Measurements from ENCODE around the gene SH3PXD2A.

GRCh38 chr10:103868200-103868599 is 12.8 kb upstream of the SH3PXD2A start:
- TF ChIP-seq POLR2AphosphoS5 (IDR thresholded peaks at IDR 0.05) (no peak), POLR2A (IDR thresholded peaks at IDR 0.05) (no peak)
